ENCODE data around the gene FEV.
"Not testable (repeated sequence)": the region's sequence is repeated elsewhere in the genome, so short reads cannot be mapped to it uniquely, and the experiment has no call there.

The FEV gene

DNA sequence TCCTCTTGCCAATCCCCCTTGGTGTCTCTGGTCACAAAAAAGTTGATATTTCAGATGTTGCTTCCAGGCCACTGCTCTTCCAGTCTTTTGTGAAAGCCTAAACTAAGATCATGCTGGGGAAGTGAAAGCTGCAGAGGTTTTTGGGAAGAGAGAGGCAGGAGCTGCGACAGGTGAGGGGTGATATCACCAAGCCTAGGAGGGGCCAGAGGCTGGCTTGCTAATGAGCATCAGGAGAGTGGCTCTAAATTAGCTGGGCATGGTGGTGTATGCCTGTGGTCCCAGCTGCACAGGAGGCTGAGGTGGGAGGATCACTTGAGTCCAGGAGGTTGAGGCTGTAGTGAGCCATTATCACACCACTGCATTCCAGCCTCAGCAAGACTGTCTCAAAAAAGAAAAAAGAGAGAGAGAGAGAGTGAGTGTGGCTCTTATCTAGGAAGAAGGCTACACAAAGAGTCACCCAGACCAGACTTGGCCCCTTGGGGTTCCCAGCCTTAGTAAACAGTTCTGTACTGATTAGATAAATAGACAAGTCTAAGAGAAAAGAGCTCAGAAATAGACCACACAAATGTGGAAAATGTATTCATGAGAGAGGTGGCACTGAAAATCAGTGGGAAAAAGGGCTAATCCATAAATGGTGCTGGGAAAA, 40.1 kb downstream of the FEV start:
- Histone ChIP-seq H3K27me3 (ENCODE audit: insufficient read depth, low read length, poor library complexity) (no peaks in the 10 kb centered on the region), H3K56ac (ENCODE audit: low read length) (no peak overlapping the region), H3K4me1 (ENCODE audit: control insufficient read depth, low read depth, low read length) (no peaks in the 10 kb centered on the region), H3K18ac (ENCODE audit: low read length) (no peak overlapping the region), H3K4ac (ENCODE audit: low read depth, low read length) (no peak overlapping the region), H3K9ac (ENCODE audit: low read length) (no peak overlapping the region), H4K8ac (ENCODE audit: low read depth, low read length) (no peak overlapping the region), H3K36me3 (ENCODE audit: control insufficient read depth, insufficient read depth, low read length) (no peaks in the 10 kb centered on the region), H2BK15ac (replicated peaks; ENCODE audit: low read depth) (no peak overlapping the region), H2BK120ac (ENCODE audit: low read depth, low read length) (no peak overlapping the region), H2AK5ac (ENCODE audit: low read length) (no peak overlapping the region), H4K5ac (ENCODE audit: low read length) (no peak overlapping the region), H3K23ac (ENCODE audit: low read length) (no peak overlapping the region), H3K27ac (ENCODE audit: low read depth, low read length) (no peak overlapping the region), H3K4me3 (ENCODE audit: low read length) (no peak overlapping the region), H3K79me1 (ENCODE audit: low read length) (no peaks in the 10 kb centered on the region), H3K79me2 (ENCODE audit: control insufficient read depth, insufficient read depth, low read length) (no peaks in the 10 kb centered on the region), H3K4me2 (ENCODE audit: low read length) (no peak overlapping the region), H2BK5ac (ENCODE audit: low read length) (no peak overlapping the region)
- no CpG with 5 or more reads among the region's 1 CpG for WGBS (ENCODE audit: extremely low coverage, insufficient coverage, low lambda C conversion rate)
- DNase-seq, result no peak

DNA sequence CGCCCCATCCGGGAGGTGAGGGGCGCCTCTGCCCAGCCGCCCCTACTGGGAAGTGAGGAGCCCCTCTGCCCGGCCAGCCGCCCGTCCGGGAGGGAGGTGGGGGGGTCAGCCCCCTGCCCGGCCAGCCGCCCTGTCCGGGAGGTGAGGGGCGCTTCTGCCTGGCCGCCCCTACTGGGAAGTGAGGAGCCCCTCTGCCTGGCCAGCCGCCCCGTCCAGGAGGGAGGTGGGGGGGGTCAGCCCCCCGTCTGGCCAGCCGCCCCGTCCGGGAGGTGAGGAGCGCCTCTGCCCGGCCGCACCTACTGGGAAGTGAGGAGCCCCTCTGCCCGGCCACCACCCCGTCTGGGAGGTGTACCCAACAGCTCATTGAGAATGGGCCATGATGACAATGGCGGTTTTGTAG, 53.2 kb downstream of the FEV start:
- not testable (repeated sequence) for H3K79me2 ChIP-seq (ENCODE audit: control insufficient read depth, insufficient read depth, low read length); H2BK15ac ChIP-seq (replicated peaks; ENCODE audit: low read depth); DNase-seq; H2AK5ac ChIP-seq (ENCODE audit: low read length); H3K36me3 ChIP-seq (ENCODE audit: control insufficient read depth, insufficient read depth, low read length); H3K23ac ChIP-seq (ENCODE audit: low read length); H3K4me3 ChIP-seq (ENCODE audit: low read length); H3K4me1 ChIP-seq (ENCODE audit: control insufficient read depth, low read depth, low read length); H3K79me1 ChIP-seq (ENCODE audit: low read length); H3K27ac ChIP-seq (ENCODE audit: low read depth, low read length); H3K9ac ChIP-seq (ENCODE audit: low read length); H4K5ac ChIP-seq (ENCODE audit: low read length); H3K4me2 ChIP-seq (ENCODE audit: low read length); H3K56ac ChIP-seq (ENCODE audit: low read length); H2BK120ac ChIP-seq (ENCODE audit: low read depth, low read length); H3K4ac ChIP-seq (ENCODE audit: low read depth, low read length); H4K8ac ChIP-seq (ENCODE audit: low read depth, low read length); H2BK5ac ChIP-seq (ENCODE audit: low read length); H3K18ac ChIP-seq (ENCODE audit: low read length); H3K27me3 ChIP-seq (ENCODE audit: insufficient read depth, low read length, poor library complexity)
- no CpG with 5 or more reads among the region's 25 CpGs for WGBS (ENCODE audit: extremely low coverage, insufficient coverage, low lambda C conversion rate)

Small RNAs within 50 kb of the gene (small RNA-seq; reads per million reads assigned to genes)
- gene MIR375 (ENCODE audit: insufficient read depth), result 1,608 reads per million, percentile 99 among the genes with 10 or more reads in this experiment

Measured in mesendoderm (in vitro differentiated cells).